Measurements from ENCODE around the gene DYNC1LI1.
"Not testable (repeated sequence)": the region's sequence is repeated elsewhere in the genome, so short reads cannot be mapped to it uniquely, and the experiment has no call there.

DNA sequence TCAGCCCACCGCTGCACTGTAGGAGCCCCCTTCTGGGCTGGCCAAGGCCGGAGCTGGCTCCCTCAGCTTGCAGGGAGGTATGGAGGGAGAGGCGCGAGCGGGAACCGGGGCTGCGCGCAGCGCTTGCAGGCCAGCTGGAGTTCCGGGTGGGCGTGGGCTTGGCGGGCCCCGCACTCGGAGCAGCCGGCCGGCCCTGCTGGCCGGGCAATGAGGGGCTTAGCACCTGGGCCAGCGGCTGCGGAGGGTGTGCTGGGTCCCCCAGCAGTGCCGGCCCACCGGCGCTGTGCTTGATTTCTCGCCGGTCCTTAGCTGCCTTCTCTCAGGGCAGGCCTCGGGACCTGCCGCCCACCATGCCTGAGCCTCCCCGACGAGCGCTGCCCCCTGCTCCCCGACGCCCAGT, 8.0 kb upstream of the DYNC1LI1 start:
- TF ChIP-seq, protein P1, sequence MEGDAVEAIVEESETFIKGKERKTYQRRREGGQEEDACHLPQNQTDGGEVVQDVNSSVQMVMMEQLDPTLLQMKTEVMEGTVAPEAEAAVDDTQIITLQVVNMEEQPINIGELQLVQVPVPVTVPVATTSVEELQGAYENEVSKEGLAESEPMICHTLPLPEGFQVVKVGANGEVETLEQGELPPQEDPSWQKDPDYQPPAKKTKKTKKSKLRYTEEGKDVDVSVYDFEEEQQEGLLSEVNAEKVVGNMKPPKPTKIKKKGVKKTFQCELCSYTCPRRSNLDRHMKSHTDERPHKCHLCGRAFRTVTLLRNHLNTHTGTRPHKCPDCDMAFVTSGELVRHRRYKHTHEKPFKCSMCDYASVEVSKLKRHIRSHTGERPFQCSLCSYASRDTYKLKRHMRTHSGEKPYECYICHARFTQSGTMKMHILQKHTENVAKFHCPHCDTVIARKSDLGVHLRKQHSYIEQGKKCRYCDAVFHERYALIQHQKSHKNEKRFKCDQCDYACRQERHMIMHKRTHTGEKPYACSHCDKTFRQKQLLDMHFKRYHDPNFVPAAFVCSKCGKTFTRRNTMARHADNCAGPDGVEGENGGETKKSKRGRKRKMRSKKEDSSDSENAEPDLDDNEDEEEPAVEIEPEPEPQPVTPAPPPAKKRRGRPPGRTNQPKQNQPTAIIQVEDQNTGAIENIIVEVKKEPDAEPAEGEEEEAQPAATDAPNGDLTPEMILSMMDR (IDR thresholded peaks at IDR 0.05; ENCODE audit: poor library complexity), result not testable (repeated sequence)
- TF ChIP-seq EZH2 (IDR thresholded peaks at IDR 0.05; ENCODE audit: borderline replicate concordance); EZH2phosphoT487 (IDR thresholded peaks at IDR 0.05; ENCODE audit: low read depth, severe bottlenecking, unreplicated experiment): not testable (repeated sequence)

All from hepatocyte (in vitro differentiated cells).